ENCODE measurements around the gene KAZN. TPM values are rescaled to one million over a fixed set of nuclear protein-coding genes. Genes with fewer than 3 reads are reported as not detected.

The KAZN gene
- total and polyA plus RNA-seq, 2 donors (not counting 1 experiment from before 2014, with no cell fraction given): 3.4 to 5.0 TPM

GRCh38 chr1:15070145-15070748 lies 471.8 kb downstream of the KAZN start:
- H3K4me1 ChIP-seq (ENCODE audit: control insufficient read depth, extremely low read depth, insufficient read depth, low read length): no peaks in the 10 kb centered on the region
- H4K20me1 ChIP-seq (ENCODE audit: control insufficient read depth, extremely low read depth, insufficient read depth, low read length): no peaks in the 10 kb centered on the region
- H3K27me3 ChIP-seq (ENCODE audit: control insufficient read depth, insufficient read depth, low read length): no peaks in the 10 kb centered on the region
- H2AFZ ChIP-seq (ENCODE audit: low read length): no peak overlapping the region
- no peaks in the 10 kb centered on the region for H3K9me3 ChIP-seq (ENCODE audit: control insufficient read depth, insufficient read depth, low read depth, low read length)
- no peak for DNase-seq (ENCODE audit: low read depth in 2 of 2)
- no peak overlapping the region for H3K4me3 ChIP-seq (replicated peaks in 1 of 4; ENCODE audit: control extremely low read depth in 1 of 4, insufficient read depth in 1 of 4, low read depth in 3 of 4, low read length in 4 of 4)
- no peak overlapping the region for H3K27ac ChIP-seq (ENCODE audit: insufficient read depth, low read length)
- no peak overlapping the region for H3K9ac ChIP-seq (ENCODE audit: insufficient read depth, low read length)
- H3K4me2 ChIP-seq (ENCODE audit: extremely low read depth, insufficient read depth, low read length): no peak overlapping the region
- H3K36me3 ChIP-seq (ENCODE audit: control insufficient read depth, insufficient read depth, low read length): peaks cover 2% of the 10 kb centered on the region
- H3K79me2 ChIP-seq (ENCODE audit: control insufficient read depth, insufficient read depth, low read length): no peaks in the 10 kb centered on the region
- TF ChIP-seq CTCF (conservative IDR thresholded peaks at IDR 0.05 in 1 of 2, IDR thresholded peaks at IDR 0.05 in 1 of 2; ENCODE audit: low read depth in 1 of 2, low read length in 2 of 2): no peak
- no peak for TF ChIP-seq EZH2 (IDR thresholded peaks at IDR 0.05; ENCODE audit: low read length, missing control alignments)

- Histone ChIP-seq H3K36me3 (ENCODE audit: control insufficient read depth, insufficient read depth, low read length) (no peaks in the 10 kb centered on the region), H3K9ac (ENCODE audit: insufficient read depth, low read length) (no peak overlapping the region), H4K20me1 (ENCODE audit: control insufficient read depth, extremely low read depth, insufficient read depth, low read length) (no peaks in the 10 kb centered on the region), H3K4me3 (replicated peaks in 1 of 4; ENCODE audit: control extremely low read depth in 1 of 4, insufficient read depth in 1 of 4, low read depth in 3 of 4, low read length in 4 of 4) (no peak overlapping the region), H3K27me3 (ENCODE audit: control insufficient read depth, insufficient read depth, low read length) (no peaks in the 10 kb centered on the region), H3K4me2 (ENCODE audit: extremely low read depth, insufficient read depth, low read length) (no peak overlapping the region), H2AFZ (ENCODE audit: low read length) (no peak overlapping the region), H3K9me3 (ENCODE audit: control insufficient read depth, insufficient read depth, low read depth, low read length) (no peaks in the 10 kb centered on the region), H3K79me2 (ENCODE audit: control insufficient read depth, insufficient read depth, low read length) (no peaks in the 10 kb centered on the region), H3K27ac (ENCODE audit: insufficient read depth, low read length) (no peak overlapping the region), H3K4me1 (ENCODE audit: control insufficient read depth, extremely low read depth, insufficient read depth, low read length) (no peaks in the 10 kb centered on the region)
- TF ChIP-seq EZH2 (IDR thresholded peaks at IDR 0.05; ENCODE audit: low read length, missing control alignments) (no peak), CTCF (conservative IDR thresholded peaks at IDR 0.05 in 1 of 2, IDR thresholded peaks at IDR 0.05 in 1 of 2; ENCODE audit: low read depth in 1 of 2, low read length in 2 of 2) (no peak)
- DNase-seq (ENCODE audit: low read depth in 2 of 2): no peak
These were observed 473.5 kb downstream of the KAZN start for GRCh38 chr1:15071936-15072335.

- no peak for DNase-seq (ENCODE audit: low read depth in 2 of 2)
- Histone ChIP-seq H3K9ac (ENCODE audit: insufficient read depth, low read length) (no peak overlapping the region), H3K4me2 (ENCODE audit: extremely low read depth, insufficient read depth, low read length) (no peak overlapping the region), H3K4me3 (replicated peaks in 1 of 4; ENCODE audit: control extremely low read depth in 1 of 4, insufficient read depth in 1 of 4, low read depth in 3 of 4, low read length in 4 of 4) (no peak overlapping the region), H3K27ac (ENCODE audit: insufficient read depth, low read length) (no peak overlapping the region), H2AFZ (ENCODE audit: low read length) (no peak overlapping the region), H3K9me3 (ENCODE audit: control insufficient read depth, insufficient read depth, low read depth, low read length) (no peaks in the 10 kb centered on the region), H3K79me2 (ENCODE audit: control insufficient read depth, insufficient read depth, low read length) (no peaks in the 10 kb centered on the region), H3K27me3 (ENCODE audit: control insufficient read depth, insufficient read depth, low read length) (no peaks in the 10 kb centered on the region), H4K20me1 (ENCODE audit: control insufficient read depth, extremely low read depth, insufficient read depth, low read length) (no peaks in the 10 kb centered on the region), H3K36me3 (ENCODE audit: control insufficient read depth, insufficient read depth, low read length) (no peaks in the 10 kb centered on the region), H3K4me1 (ENCODE audit: control insufficient read depth, extremely low read depth, insufficient read depth, low read length) (no peaks in the 10 kb centered on the region)
- TF ChIP-seq EZH2 (IDR thresholded peaks at IDR 0.05; ENCODE audit: low read length, missing control alignments): no peak
- TF ChIP-seq CTCF (conservative IDR thresholded peaks at IDR 0.05 in 1 of 2, IDR thresholded peaks at IDR 0.05 in 1 of 2; ENCODE audit: low read depth in 1 of 2, low read length in 2 of 2): no peak
These were observed 475.4 kb downstream of the KAZN start for GRCh38 chr1:15073799-15074308.

Measured in fibroblast of lung (primary cell).